Measurements from ENCODE around the gene NAGS. TPM values are rescaled to one million over a fixed set of nuclear protein-coding genes. Genes with fewer than 3 reads are reported as not detected.
A peak's percentile ranks its signal among the peaks of the same experiment; 100 is the strongest.

Gene NAGS
- total RNA-seq, 1 donor from 2014 or later: 25.3 TPM

- peaks cover 18% of the 10 kb centered on the region for H3K36me3 ChIP-seq (ENCODE audit: control insufficient read depth, insufficient read depth, low read length)
- no peaks in the 10 kb centered on the region for H3K27me3 ChIP-seq (ENCODE audit: control insufficient read depth, insufficient read depth, low read length)
- TF ChIP-seq CTCF (IDR thresholded peaks at IDR 0.05; ENCODE audit: insufficient read depth, low read length, severe bottlenecking): no peak
- FAIRE-seq (no peak), DNase-seq (ENCODE audit: low read depth) (no peak)
- H3K4me3 ChIP-seq (ENCODE audit: low read depth, low read length): peak overlapping the region; percentile 70
Observed at GRCh38 chr17:44007346-44008204, 3.2 kb downstream of the NAGS start.

- peak; percentile 92 for FAIRE-seq
- no peak for TF ChIP-seq CTCF (IDR thresholded peaks at IDR 0.05; ENCODE audit: insufficient read depth, low read length, severe bottlenecking)
- Histone ChIP-seq H3K36me3 (ENCODE audit: control insufficient read depth, insufficient read depth, low read length) (peaks cover 18% of the 10 kb centered on the region), H3K4me3 (ENCODE audit: low read depth, low read length) (no peak overlapping the region), H3K27me3 (ENCODE audit: control insufficient read depth, insufficient read depth, low read length) (no peaks in the 10 kb centered on the region)
- DNase-seq (ENCODE audit: low read depth): no peak
Observed at GRCh38 chr17:44008205-44008909, 3.9 kb downstream of the NAGS start.

- TF ChIP-seq CTCF (IDR thresholded peaks at IDR 0.05; ENCODE audit: insufficient read depth, low read length, severe bottlenecking): no peak
- no peak for FAIRE-seq
- no peaks in the 10 kb centered on the region for H3K27me3 ChIP-seq (ENCODE audit: control insufficient read depth, insufficient read depth, low read length)
- DNase-seq (ENCODE audit: low read depth): no peak
- no peak overlapping the region for H3K4me3 ChIP-seq (ENCODE audit: low read depth, low read length)
- peaks cover 18% of the 10 kb centered on the region for H3K36me3 ChIP-seq (ENCODE audit: control insufficient read depth, insufficient read depth, low read length)
Observed at GRCh38 chr17:44010966-44011647, 6.7 kb downstream of the NAGS start.

- DNase-seq (ENCODE audit: low read depth): no peak
- no peak for FAIRE-seq
- Histone ChIP-seq H3K27me3 (ENCODE audit: control insufficient read depth, insufficient read depth, low read length) (no peaks in the 10 kb centered on the region), H3K4me3 (ENCODE audit: low read depth, low read length) (no peak overlapping the region), H3K36me3 (ENCODE audit: control insufficient read depth, insufficient read depth, low read length) (peaks cover 18% of the 10 kb centered on the region)
- no peak for TF ChIP-seq CTCF (IDR thresholded peaks at IDR 0.05; ENCODE audit: insufficient read depth, low read length, severe bottlenecking)
Observed at GRCh38 chr17:44011876-44012275, 7.5 kb downstream of the NAGS start.

GRCh38 chr17:44012391-44012790, 8.0 kb downstream of the NAGS start:
- DNase-seq (ENCODE audit: low read depth) (no peak), FAIRE-seq (no peak)
- no peak for TF ChIP-seq CTCF (IDR thresholded peaks at IDR 0.05; ENCODE audit: insufficient read depth, low read length, severe bottlenecking)

More at GRCh38 chr17:44012391-44012790, 8.0 kb downstream of the NAGS start:
- Histone ChIP-seq H3K36me3 (ENCODE audit: control insufficient read depth, insufficient read depth, low read length) (peaks cover 17% of the 10 kb centered on the region), H3K4me3 (ENCODE audit: low read depth, low read length) (no peak overlapping the region), H3K27me3 (ENCODE audit: control insufficient read depth, insufficient read depth, low read length) (no peaks in the 10 kb centered on the region)
